ENCODE results near the gene PCDHGB1. TPM values are rescaled to one million over a fixed set of nuclear protein-coding genes. Genes with fewer than 3 reads are reported as not detected.

PCDHGB1 gene
- total RNA-seq, 1 donor from 2014 or later = 2.0 TPM

Other genes with a start within 250 kb of the PCDHGB1 start
- gene PCDHB3, start 249.6 kb upstream of the PCDHGB1 start, total RNA-seq = 19.2 to 21.6 TPM (median 19.8 TPM) in 3 replicates
- 7.9 to 8.6 TPM (median 8.0 TPM) in 3 replicates for gene PCDHB4, start 228.3 kb upstream of the PCDHGB1 start, total RNA-seq
- 5.2 to 6.8 TPM (median 6.0 TPM) in 3 replicates for gene PCDHB5, start 214.9 kb upstream of the PCDHGB1 start, total RNA-seq
- 1.8 to 2.1 TPM (median 2.1 TPM) in 3 replicates for gene PCDHB6, start 200.0 kb upstream of the PCDHGB1 start, total RNA-seq
- gene PCDHB7, start 177.5 kb upstream of the PCDHGB1 start, total RNA-seq = 1.4 to 1.8 TPM (median 1.6 TPM) in 3 replicates
- 2.3 to 2.4 TPM (median 2.4 TPM) in 3 replicates for gene PCDHB8, start 172.3 kb upstream of the PCDHGB1 start, total RNA-seq
- 23.5 to 24.6 TPM (median 24.4 TPM) in 3 replicates for gene PCDHB16, start 167.7 kb upstream of the PCDHGB1 start, total RNA-seq
- 14.5 to 16.0 TPM (median 15.1 TPM) in 3 replicates for gene PCDHB9, start 162.9 kb upstream of the PCDHGB1 start, total RNA-seq
- gene PCDHB10, start 157.7 kb upstream of the PCDHGB1 start, total RNA-seq = 10.8 to 11.9 TPM (median 11.7 TPM) in 3 replicates
- 6.1 to 6.6 TPM (median 6.4 TPM) in 3 replicates for gene PCDHB11, start 150.5 kb upstream of the PCDHGB1 start, total RNA-seq
- gene PCDHB12, start 141.4 kb upstream of the PCDHGB1 start, total RNA-seq = 5.8 to 6.4 TPM (median 6.1 TPM) in 3 replicates
- 7.8 to 8.0 TPM (median 8.0 TPM) in 3 replicates for gene PCDHB13, start 136.2 kb upstream of the PCDHGB1 start, total RNA-seq
- gene PCDHB14, start 126.8 kb upstream of the PCDHGB1 start, total RNA-seq = 7.1 to 8.6 TPM (median 7.7 TPM) in 3 replicates
- gene PCDHB15, start 104.7 kb upstream of the PCDHGB1 start, total RNA-seq = 2.2 to 2.4 TPM (median 2.3 TPM) in 3 replicates
- 1.3 to 1.6 TPM (median 1.6 TPM) in 3 replicates for gene SLC25A2, start 46.0 kb upstream of the PCDHGB1 start, total RNA-seq
- gene TAF7, start 29.3 kb upstream of the PCDHGB1 start, total RNA-seq = 97.2 to 103 TPM (median 99.6 TPM) in 3 replicates
- 0.22 to 0.47 TPM (median 0.34 TPM) in 3 replicates for gene PCDHGA1, start 19.6 kb upstream of the PCDHGB1 start, total RNA-seq
- gene PCDHGA2, start 11.3 kb upstream of the PCDHGB1 start, total RNA-seq = 0.11 to 0.33 TPM (median 0.32 TPM) in 3 replicates
- gene PCDHGA3, start 6.3 kb upstream of the PCDHGB1 start, total RNA-seq = 0.07 to 0.16 TPM (median 0.13 TPM) in 3 replicates
- 0.86 to 1.2 TPM (median 1.1 TPM) in 3 replicates for gene PCDHGA4, start 4.9 kb downstream of the PCDHGB1 start, total RNA-seq
- gene PCDHGB2, start 9.9 kb downstream of the PCDHGB1 start, total RNA-seq = 0.86 to 1.3 TPM (median 1.2 TPM) in 3 replicates
- gene PCDHGA5, start 14.1 kb downstream of the PCDHGB1 start, total RNA-seq = 0.51 to 0.66 TPM (median 0.52 TPM) in 3 replicates
- 0.59 to 0.74 TPM (median 0.64 TPM) in 3 replicates for gene PCDHGB3, start 20.1 kb downstream of the PCDHGB1 start, total RNA-seq
- 0.25 to 0.60 TPM (median 0.57 TPM) in 3 replicates for gene PCDHGA6, start 23.8 kb downstream of the PCDHGB1 start, total RNA-seq
- 0.33 to 0.43 TPM (median 0.38 TPM) in 3 replicates for gene PCDHGA7, start 32.6 kb downstream of the PCDHGB1 start, total RNA-seq
- 31.0 to 35.5 TPM (median 33.0 TPM) in 3 replicates for gene PCDHGB4, start 37.6 kb downstream of the PCDHGB1 start, total RNA-seq
- 2.6 to 2.9 TPM (median 2.7 TPM) in 3 replicates for gene PCDHGA8, start 42.5 kb downstream of the PCDHGB1 start, total RNA-seq
- gene PCDHGB5, start 47.8 kb downstream of the PCDHGB1 start, total RNA-seq = 3.3 to 4.5 TPM (median 3.9 TPM) in 3 replicates
- 2.1 to 2.3 TPM (median 2.3 TPM) in 3 replicates for gene PCDHGA9, start 52.7 kb downstream of the PCDHGB1 start, total RNA-seq
- gene PCDHGB6, start 57.9 kb downstream of the PCDHGB1 start, total RNA-seq = 74.0 to 76.3 TPM (median 75.7 TPM) in 3 replicates
- gene PCDHGA10, start 62.9 kb downstream of the PCDHGB1 start, total RNA-seq = 30.7 to 33.4 TPM (median 32.1 TPM) in 3 replicates
- 14.1 to 16.4 TPM (median 14.9 TPM) in 3 replicates for gene PCDHGB7, start 67.6 kb downstream of the PCDHGB1 start, total RNA-seq
- 5.7 to 6.0 TPM (median 6.0 TPM) in 3 replicates for gene PCDHGA11, start 71.0 kb downstream of the PCDHGB1 start, total RNA-seq
- gene PCDHGA12, start 80.4 kb downstream of the PCDHGB1 start, total RNA-seq = 4.1 to 5.2 TPM (median 4.5 TPM) in 3 replicates
- gene PCDHGC3, start 125.9 kb downstream of the PCDHGB1 start, total RNA-seq = 80.2 to 82.9 TPM (median 80.6 TPM) in 3 replicates
- 5.2 to 6.2 TPM (median 5.2 TPM) in 3 replicates for gene PCDHGC4, start 134.9 kb downstream of the PCDHGB1 start, total RNA-seq
- gene PCDHGC5, start 139.0 kb downstream of the PCDHGB1 start, total RNA-seq = 2.6 to 3.5 TPM (median 3.5 TPM) in 3 replicates

Measured in mesothelial cell of epicardium (in vitro differentiated cells).